GM23338 (cell line): ENCODE results near the gene USP19. TPM values are rescaled to one million over a fixed set of nuclear protein-coding genes. Genes with fewer than 3 reads are reported as not detected.

Experiments used
- ETS1 ChIP-seq: IDR thresholded peaks from 2 replicates; pipeline ENCODE4 v1.6.1; 2016; ENCODE audit warnings: antibody characterized with exemption
- EZH2 ChIP-seq: fragments of 200-600 bp; sonication (generic); IDR thresholded peaks from one replicate; pipeline ENCODE4 v1.8.0; 2017; ENCODE audit warnings: antibody characterized with exemption, mild to moderate bottlenecking, low read depth; ENCODE audit not compliant: unreplicated experiment
- EZH2phosphoT487 ChIP-seq: fragments of 200-600 bp; sonication (generic); IDR thresholded peaks from one replicate; pipeline ENCODE4 v1.8.1; 2018; ENCODE audit warnings: antibody characterized with exemption; ENCODE audit not compliant: unreplicated experiment
- POLR2AphosphoS5 ChIP-seq: IDR thresholded peaks from 2 replicates; pipeline ENCODE4 v1.6.1; 2016; ENCODE audit warnings: antibody characterized with exemption, low read depth
- ZNF331 ChIP-seq: fragments of 250-450 bp; sonication (Bioruptor Pico); IDR thresholded peaks from 2 replicates; pipeline ENCODE4 v1.5.0; 2020; ENCODE audit warnings: low read depth, mild to moderate bottlenecking, moderate library complexity
- ZNF462 ChIP-seq: fragments of 250-450 bp; sonication (Bioruptor Pico); IDR thresholded peaks from 2 replicates; pipeline ENCODE4 v1.5.0; 2020; ENCODE audit warnings: mild to moderate bottlenecking, moderate library complexity
- polyA plus RNA-seq: library from polyadenylated mRNA; unstranded; fragments of >200 nt; fragmentation: Nextera tagmentation; extraction: Ambion mirVana; gene quantifications from 2 replicates; pipeline ENCODE4 v1.2.1, GENCODE V29; 2016
- total RNA-seq: library from RNA; depleted of rRNA; stranded (reverse); fragments of >200 nt; shearing (Covaris generic); gene quantifications from 2 replicates; pipeline ENCODE4 v1.2.3, GENCODE V29; 2014
- TF ChIP-seq, protein P1 (sequence below): IDR thresholded peaks from one replicate; pipeline ENCODE4 v1.6.1; 2018; ENCODE audit warnings: antibody characterized with exemption; ENCODE audit not compliant: unreplicated experiment

The USP19 gene
- total and polyA plus RNA-seq, 2 experiments from 2014 or later: 13.2 to 62.0 TPM

DNA sequence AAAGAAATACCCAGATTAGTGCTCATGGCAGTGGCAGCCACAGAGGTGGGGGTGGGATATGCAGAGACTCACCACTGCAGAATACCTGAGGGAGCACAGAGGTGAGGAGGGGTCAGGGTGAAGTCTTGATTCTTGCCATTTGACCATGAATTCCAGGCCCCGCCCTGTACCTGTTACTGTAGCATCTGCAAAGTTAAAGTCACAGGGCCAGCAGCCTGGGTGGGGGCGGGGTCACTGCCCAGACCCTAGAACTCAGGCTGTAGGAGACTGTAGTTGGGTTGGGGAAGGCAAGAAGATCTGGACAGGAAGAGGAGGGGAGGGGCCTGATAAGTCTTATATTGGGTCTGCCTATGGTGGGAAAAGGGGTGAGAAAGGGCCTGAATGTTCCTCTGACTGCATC is 31.0 kb upstream of the USP19 start (continued):
- TF ChIP-seq ZNF462 (CRISPR knock-in tag): no peak
- TF ChIP-seq EZH2phosphoT487: no peak
- no peak for TF ChIP-seq ETS1
- TF ChIP-seq, protein P1, sequence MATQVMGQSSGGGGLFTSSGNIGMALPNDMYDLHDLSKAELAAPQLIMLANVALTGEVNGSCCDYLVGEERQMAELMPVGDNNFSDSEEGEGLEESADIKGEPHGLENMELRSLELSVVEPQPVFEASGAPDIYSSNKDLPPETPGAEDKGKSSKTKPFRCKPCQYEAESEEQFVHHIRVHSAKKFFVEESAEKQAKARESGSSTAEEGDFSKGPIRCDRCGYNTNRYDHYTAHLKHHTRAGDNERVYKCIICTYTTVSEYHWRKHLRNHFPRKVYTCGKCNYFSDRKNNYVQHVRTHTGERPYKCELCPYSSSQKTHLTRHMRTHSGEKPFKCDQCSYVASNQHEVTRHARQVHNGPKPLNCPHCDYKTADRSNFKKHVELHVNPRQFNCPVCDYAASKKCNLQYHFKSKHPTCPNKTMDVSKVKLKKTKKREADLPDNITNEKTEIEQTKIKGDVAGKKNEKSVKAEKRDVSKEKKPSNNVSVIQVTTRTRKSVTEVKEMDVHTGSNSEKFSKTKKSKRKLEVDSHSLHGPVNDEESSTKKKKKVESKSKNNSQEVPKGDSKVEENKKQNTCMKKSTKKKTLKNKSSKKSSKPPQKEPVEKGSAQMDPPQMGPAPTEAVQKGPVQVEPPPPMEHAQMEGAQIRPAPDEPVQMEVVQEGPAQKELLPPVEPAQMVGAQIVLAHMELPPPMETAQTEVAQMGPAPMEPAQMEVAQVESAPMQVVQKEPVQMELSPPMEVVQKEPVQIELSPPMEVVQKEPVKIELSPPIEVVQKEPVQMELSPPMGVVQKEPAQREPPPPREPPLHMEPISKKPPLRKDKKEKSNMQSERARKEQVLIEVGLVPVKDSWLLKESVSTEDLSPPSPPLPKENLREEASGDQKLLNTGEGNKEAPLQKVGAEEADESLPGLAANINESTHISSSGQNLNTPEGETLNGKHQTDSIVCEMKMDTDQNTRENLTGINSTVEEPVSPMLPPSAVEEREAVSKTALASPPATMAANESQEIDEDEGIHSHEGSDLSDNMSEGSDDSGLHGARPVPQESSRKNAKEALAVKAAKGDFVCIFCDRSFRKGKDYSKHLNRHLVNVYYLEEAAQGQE: no peak
- TF ChIP-seq POLR2AphosphoS5: no peak
- no peak for TF ChIP-seq EZH2
- no peak for TF ChIP-seq ZNF331 (CRISPR knock-in tag)
